Stomach smooth muscle (tissue), 2 donors: Measurements from ENCODE around the gene MPP3.
"Not testable (repeated sequence)": the region's sequence is repeated elsewhere in the genome, so short reads cannot be mapped to it uniquely, and the experiment has no call there.

Experiments
- H3K27ac ChIP-seq: one replicate; pipeline ENCODE4 v1.7.0; 2013; ENCODE audit warnings: mild to moderate bottlenecking, low read length, inconsistent platforms
- H3K27me3 ChIP-seq, 2 donors: one replicate each; pipeline ENCODE4 v1.7.0; 2013; ENCODE audit warnings: low read length in 2 of 2; ENCODE audit not compliant: insufficient read depth in 2 of 2, control insufficient read depth in 1 of 2
- H3K36me3 ChIP-seq, 2 donors: one replicate each; pipeline ENCODE4 v1.7.0; 2013; ENCODE audit warnings: low read length in 2 of 2; ENCODE audit not compliant: control insufficient read depth in 2 of 2, insufficient read depth in 2 of 2
- H3K4me1 ChIP-seq: one replicate; pipeline ENCODE4 v1.7.0; 2013; ENCODE audit warnings: low read length; ENCODE audit not compliant: control insufficient read depth, insufficient read depth
- H3K4me3 ChIP-seq, 2 donors: one replicate each; pipeline ENCODE4 v1.7.0; 2013; ENCODE audit warnings: low read length in 2 of 2
- H3K9ac ChIP-seq, 2 donors: one replicate each; pipeline ENCODE4 v1.7.0; 2013; ENCODE audit warnings: low read length in 2 of 2, mild to moderate bottlenecking in 1 of 2
- H3K9me3 ChIP-seq, 2 donors: one replicate each; pipeline ENCODE4 v1.7.0; 2013; ENCODE audit warnings: low read length in 2 of 2; ENCODE audit not compliant: control insufficient read depth in 2 of 2
- donor health status: healthy.
- donor health status: Pancreatic carcinoma.

Gene MPP3

DNA sequence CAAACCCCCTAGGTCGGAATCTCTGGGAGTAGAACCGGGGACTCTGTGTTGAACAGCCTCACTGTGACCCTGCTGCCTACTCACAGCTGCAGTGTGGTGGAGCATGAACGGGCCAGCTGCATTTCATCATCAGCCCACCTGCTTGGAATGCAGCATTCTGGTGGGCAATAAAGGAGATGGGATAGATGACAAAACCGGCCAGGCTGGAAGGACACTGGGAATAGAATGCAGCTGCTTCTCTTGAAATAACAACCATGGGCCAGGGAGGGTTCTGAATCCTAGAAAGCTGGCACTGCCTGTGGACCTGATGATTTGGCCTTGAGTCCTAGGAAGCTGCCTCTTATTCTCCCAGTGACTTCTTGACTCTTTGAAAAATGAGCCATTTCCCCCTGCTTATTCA, 29.2 kb downstream of the MPP3 start:
- no peak overlapping the region for H3K27ac ChIP-seq
- H3K36me3 ChIP-seq: peaks cover 0 to 11% of the 10 kb centered on the region in 2 donors
- no peak overlapping the region for H3K4me3 ChIP-seq
- no peak overlapping the region for H3K9ac ChIP-seq
- H3K27me3 ChIP-seq: no peaks in the 10 kb centered on the region
- no peaks in the 10 kb centered on the region for H3K9me3 ChIP-seq
- no peaks in the 10 kb centered on the region for H3K4me1 ChIP-seq

DNA sequence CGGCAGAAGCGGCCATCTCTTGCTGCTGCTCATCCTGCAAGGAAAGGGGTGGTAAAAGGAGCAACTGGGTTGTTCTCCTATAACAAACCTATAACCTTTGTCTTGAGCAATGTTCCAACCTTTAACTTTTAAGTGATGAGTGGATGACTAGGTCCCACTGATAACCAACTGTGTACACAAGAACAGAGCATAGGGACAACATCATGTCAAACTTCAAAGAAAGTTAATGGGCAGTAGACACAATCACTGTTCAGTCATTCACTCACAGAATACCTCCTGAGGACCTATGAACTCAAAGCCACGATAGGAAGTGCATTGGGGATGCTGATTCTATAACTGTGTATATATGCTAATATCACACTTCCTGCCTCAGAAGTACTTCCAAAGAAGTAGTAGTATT, 31.1 kb downstream of the MPP3 start:
- H3K4me3 ChIP-seq: no peak overlapping the region
- no peak overlapping the region for H3K27ac ChIP-seq
- H3K4me1 ChIP-seq: no peaks in the 10 kb centered on the region
- no peaks in the 10 kb centered on the region for H3K27me3 ChIP-seq
- no peaks in the 10 kb centered on the region for H3K9me3 ChIP-seq
- no peak overlapping the region for H3K9ac ChIP-seq
- H3K36me3 ChIP-seq: peaks cover 0 to 6% of the 10 kb centered on the region in 2 donors

DNA sequence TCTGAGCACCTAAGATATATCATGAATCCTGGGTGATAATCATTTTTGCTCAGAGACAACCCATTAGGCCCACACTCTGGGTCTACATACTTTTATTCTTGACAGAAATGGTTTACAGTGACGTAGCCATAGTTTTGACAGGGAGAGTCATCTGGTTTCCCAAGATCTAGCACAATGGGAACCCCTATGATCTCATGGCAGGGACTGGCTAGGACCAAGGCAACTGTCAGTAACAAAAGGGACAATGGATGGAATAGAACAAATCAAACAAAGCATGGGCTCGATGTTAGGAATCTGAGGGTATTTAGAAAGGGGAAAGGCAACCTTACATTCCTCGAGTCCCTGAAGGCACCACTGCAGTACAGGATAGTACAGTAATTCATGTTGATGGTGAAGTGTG, 32.2 kb downstream of the MPP3 start:
- peaks cover 0 to 6% of the 10 kb centered on the region in 2 donors for H3K36me3 ChIP-seq

DNA sequence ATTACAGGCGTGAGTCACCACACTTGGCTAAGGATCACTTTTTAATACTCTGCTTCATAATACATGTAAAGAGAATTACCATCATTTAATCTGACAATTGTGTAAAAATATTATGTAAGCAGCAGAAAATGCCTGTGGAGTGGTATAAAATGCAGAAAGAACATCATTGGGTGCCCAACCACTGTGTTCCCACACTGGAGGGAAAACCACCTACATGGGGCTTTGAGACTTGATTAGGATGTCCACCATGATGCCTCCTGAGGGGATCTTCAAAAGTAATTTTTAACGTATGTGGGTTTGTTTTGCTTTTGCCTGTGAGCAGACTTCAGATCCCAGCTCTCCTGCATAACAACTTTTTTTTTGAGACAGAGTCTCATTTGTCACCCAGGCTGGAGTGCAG, 33.9 kb downstream of the MPP3 start:
- peaks cover 0 to 6% of the 10 kb centered on the region in 2 donors for H3K36me3 ChIP-seq
- H3K27ac ChIP-seq: no peak overlapping the region
- H3K27me3 ChIP-seq: no peaks in the 10 kb centered on the region
- no peaks in the 10 kb centered on the region for H3K9me3 ChIP-seq
- H3K4me1 ChIP-seq: no peaks in the 10 kb centered on the region
- no peak overlapping the region for H3K9ac ChIP-seq
- no peak overlapping the region for H3K4me3 ChIP-seq

More for the DNA sequence above, 32.2 kb downstream of the MPP3 start:
- Histone ChIP-seq H3K4me3 (no peak overlapping the region), H3K4me1 (no peaks in the 10 kb centered on the region), H3K9ac (no peak overlapping the region), H3K27me3 (no peaks in the 10 kb centered on the region), H3K27ac (no peak overlapping the region), H3K9me3 (no peaks in the 10 kb centered on the region)

DNA sequence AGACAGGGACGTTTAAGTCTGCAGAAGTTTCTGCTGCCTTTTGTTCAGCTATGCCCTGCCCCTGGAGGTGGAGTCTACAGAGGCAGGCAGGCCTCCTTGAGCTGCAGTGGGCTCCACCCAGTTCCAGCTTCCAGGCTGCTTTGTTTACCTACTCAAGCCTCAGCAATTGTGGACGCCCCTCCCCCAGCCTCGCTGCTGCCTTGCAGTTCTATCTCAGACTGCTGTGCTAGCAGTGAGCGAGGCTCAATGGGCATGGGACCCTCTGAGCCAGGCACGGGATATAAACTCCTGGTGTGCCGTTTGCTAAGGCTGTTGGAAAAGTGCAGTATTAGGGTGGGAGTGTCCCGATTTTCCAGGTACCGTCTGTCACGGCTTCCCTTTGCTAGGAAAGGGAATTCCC, 34.9 kb downstream of the MPP3 start:
- not testable (repeated sequence) for H3K4me1 ChIP-seq, H3K36me3 ChIP-seq, H3K27me3 ChIP-seq, H3K9me3 ChIP-seq, H3K9ac ChIP-seq, H3K27ac ChIP-seq, H3K4me3 ChIP-seq

DNA sequence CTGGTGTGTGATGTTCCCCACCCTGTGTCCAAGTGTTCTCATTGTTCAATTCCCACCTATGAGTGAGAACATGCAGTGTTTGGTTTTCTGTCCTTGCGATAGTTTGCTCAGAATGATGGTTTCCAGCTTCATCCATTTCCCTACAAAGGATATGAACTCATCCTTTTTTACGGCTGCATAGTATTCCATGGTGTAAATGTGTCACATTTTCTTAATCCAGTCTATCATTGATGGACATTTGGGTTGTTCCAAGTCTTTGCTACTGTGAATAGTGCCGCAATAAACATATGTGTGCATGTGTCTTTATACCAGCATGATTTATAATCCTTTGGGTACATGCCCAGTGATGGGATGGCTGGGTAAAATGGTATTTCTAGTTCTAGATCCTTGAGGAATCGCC, 40.3 kb downstream of the MPP3 start:
- not testable (repeated sequence) for H3K27me3 ChIP-seq, H3K4me3 ChIP-seq, H3K9ac ChIP-seq, H3K36me3 ChIP-seq, H3K27ac ChIP-seq, H3K9me3 ChIP-seq, H3K4me1 ChIP-seq

DNA sequence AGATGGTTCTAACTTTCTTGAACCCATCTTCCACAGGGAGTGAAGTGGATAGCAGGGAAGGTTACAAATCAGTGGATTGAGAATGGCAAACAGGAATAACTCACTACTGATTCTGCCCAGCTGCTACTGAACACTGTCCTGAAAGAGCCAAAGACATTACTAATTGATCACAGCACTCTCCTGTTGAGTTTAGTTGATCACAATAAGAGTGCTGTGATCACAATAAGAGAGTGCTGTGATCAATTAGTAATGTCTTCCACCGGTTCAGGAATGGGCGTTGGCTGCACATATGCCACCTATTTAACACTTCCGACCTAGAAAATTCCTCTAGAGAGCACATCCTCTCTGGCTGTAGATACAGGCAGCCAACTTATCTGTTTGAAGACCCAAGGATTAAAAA, 41.4 kb downstream of the MPP3 start:
- no peaks in the 10 kb centered on the region for H3K4me1 ChIP-seq
- H3K36me3 ChIP-seq: no peaks in the 10 kb centered on the region
- H3K27me3 ChIP-seq: no peaks in the 10 kb centered on the region
- no peak overlapping the region for H3K4me3 ChIP-seq
- no peaks in the 10 kb centered on the region for H3K9me3 ChIP-seq
- H3K9ac ChIP-seq: no peak overlapping the region
- H3K27ac ChIP-seq: no peak overlapping the region

DNA sequence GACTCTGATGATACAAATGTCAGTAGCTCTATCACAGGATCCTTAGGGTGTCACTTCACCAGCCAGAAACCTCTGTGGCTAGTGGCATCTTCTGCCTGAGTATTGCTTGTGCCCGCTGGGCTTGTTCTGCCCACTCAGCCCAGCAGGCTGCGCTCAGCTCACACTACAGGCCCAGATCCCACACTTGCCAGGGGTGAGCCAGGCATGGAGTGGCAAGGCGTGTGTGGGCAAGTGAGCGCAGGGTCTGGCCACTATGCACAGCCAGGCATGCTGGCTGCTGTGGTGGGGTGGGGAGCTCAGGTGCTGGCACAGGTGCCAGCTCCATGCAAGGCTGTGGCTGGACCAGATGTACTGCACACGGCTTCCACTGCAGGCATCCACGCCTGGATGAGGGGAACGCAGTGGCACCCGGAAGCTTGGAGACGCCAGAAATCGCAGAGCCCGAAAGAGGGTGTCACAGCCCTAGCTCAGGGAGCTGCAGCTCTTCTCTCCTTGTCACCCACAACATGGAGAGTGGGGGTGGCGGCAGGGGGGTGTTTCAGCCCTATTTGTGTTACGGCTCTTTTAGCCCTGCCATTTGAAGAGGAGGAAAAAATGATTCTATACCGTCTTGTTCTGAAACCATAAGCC, 42.5 kb downstream of the MPP3 start:
- Histone ChIP-seq H3K36me3 (no peaks in the 10 kb centered on the region), H3K27ac (no peak overlapping the region), H3K4me3 (no peak overlapping the region), H3K4me1 (no peaks in the 10 kb centered on the region), H3K9me3 (no peaks in the 10 kb centered on the region), H3K27me3 (no peaks in the 10 kb centered on the region), H3K9ac (no peak overlapping the region)

DNA sequence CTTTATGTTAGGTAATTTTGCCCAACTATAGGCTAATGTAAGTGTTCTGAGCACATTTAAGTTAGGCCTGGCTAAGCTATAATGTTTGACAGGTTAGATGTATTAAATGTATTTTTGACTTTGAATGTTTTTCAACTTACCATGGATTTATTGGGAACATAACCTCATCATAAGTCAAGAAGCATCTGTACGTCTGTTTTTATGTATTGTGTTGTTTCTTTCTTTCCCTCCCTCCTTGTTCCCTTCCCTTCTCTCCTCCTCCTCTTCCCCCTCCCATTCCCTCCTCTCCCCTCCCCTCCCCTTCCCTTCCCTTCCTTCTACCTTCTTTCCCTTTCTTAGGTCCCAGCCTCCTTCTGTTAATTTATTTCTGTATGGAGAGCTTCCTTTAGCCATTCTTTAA, 43.5 kb downstream of the MPP3 start:
- H3K27ac ChIP-seq: no peak overlapping the region
- no peaks in the 10 kb centered on the region for H3K9me3 ChIP-seq
- no peaks in the 10 kb centered on the region for H3K27me3 ChIP-seq
- H3K4me3 ChIP-seq: no peak overlapping the region
- no peak overlapping the region for H3K9ac ChIP-seq
- no peaks in the 10 kb centered on the region for H3K36me3 ChIP-seq
- no peaks in the 10 kb centered on the region for H3K4me1 ChIP-seq

DNA sequence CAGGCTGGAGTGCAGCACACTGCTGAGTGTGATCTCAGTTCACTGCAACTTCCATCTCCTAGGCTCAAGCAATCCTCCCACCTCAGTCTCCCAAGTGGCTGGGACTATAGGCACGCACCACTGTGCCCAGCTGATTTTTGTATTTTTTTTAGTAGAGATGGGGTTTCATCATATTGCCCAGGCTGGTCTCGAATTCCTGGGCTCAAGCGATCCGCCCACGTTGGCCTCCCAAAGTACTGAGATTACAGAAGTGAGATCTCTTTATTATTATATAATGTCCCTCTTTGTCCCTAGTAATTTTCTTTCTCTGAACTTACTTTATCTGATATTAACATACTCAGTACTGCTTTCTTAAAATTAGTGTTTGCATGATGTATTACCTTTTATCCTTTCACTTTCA, 44.4 kb downstream of the MPP3 start:
- Histone ChIP-seq H3K4me1 (no peaks in the 10 kb centered on the region), H3K27me3 (no peaks in the 10 kb centered on the region), H3K4me3 (no peak overlapping the region), H3K27ac (no peak overlapping the region), H3K9ac (no peak overlapping the region), H3K9me3 (no peaks in the 10 kb centered on the region), H3K36me3 (no peaks in the 10 kb centered on the region)

DNA sequence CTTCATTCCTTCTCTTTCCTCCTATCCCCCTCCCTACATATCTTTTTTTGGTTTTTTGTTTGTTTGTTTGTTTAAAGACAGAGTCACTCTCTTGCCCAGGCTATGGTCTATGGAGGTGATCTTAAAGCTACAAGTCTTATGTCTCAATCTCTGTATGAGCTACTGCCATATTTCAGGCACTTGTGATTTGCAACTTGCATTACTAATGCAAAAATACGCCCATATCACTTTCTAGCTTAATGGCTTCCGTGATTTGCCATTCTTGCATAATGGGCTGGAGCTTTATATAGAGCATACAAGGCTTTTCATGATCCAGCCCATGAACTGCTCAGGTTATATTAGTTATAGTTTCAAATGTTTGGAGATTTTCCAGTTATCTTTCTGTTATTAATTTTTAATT, 45.2 kb downstream of the MPP3 start:
- Histone ChIP-seq H3K4me3 (no peak overlapping the region), H3K9me3 (no peaks in the 10 kb centered on the region), H3K27me3 (no peaks in the 10 kb centered on the region), H3K36me3 (no peaks in the 10 kb centered on the region), H3K4me1 (no peaks in the 10 kb centered on the region), H3K9ac (no peak overlapping the region), H3K27ac (no peak overlapping the region)
